ENCODE data around the gene BACE1-AS.
"Not testable (repeated sequence)": the region's sequence is repeated elsewhere in the genome, so short reads cannot be mapped to it uniquely, and the experiment has no call there.

BACE1-AS gene
- total RNA-seq: 1.3 to 18.5 (median 3.9) reads per million in 9 experiments

GRCh38 chr11:117290809-117291396 is at the start of gene BACE1-AS:
Gene BACE1-AS, plus strand, starts transcription at chr11:117291346.
- Mint-ChIP-seq H3K27ac (peak within 1 kb of the TSS; percentile 25 to 72), H3K9me3 (no peaks in the 10 kb centered on the region), H3K36me3 (ENCODE audit: insufficient read depth) (no peaks in the 10 kb centered on the region), H3K4me1 (ENCODE audit: low read depth in 2 of 2) (peaks cover 0 to 12% of the 10 kb centered on the region in 2 donors), H3K27me3 (no peaks in the 10 kb centered on the region), H3K4me3 (no peak within 1 kb of the TSS)
- no peak for DNase-seq
- no peak for ATAC-seq (replicated peaks)

- no peaks in the 10 kb centered on the region for H3K4me1 Mint-ChIP-seq (ENCODE audit: low read depth in 2 of 2)
- DNase-seq (no peak), ATAC-seq (replicated peaks) (no peak)
- no peak overlapping the region for H3K27ac Mint-ChIP-seq
- H3K9me3 Mint-ChIP-seq: no peaks in the 10 kb centered on the region
- peaks cover 62% of the 10 kb centered on the region for H3K36me3 Mint-ChIP-seq (ENCODE audit: insufficient read depth)
- no peaks in the 10 kb centered on the region for H3K27me3 Mint-ChIP-seq
- H3K4me3 Mint-ChIP-seq: no peak overlapping the region
These were observed 42.8 kb upstream of the BACE1-AS start for GRCh38 chr11:117248341-117248740.

- ATAC-seq (replicated peaks): no peak
- peaks cover 54% of the 10 kb centered on the region for H3K36me3 Mint-ChIP-seq (ENCODE audit: insufficient read depth)
- H3K4me3 Mint-ChIP-seq: no peak overlapping the region
- H3K27ac Mint-ChIP-seq: no peak overlapping the region
- H3K9me3 Mint-ChIP-seq: no peaks in the 10 kb centered on the region
- H3K4me1 Mint-ChIP-seq (ENCODE audit: low read depth in 2 of 2): no peaks in the 10 kb centered on the region
- no peak for DNase-seq
- H3K27me3 Mint-ChIP-seq: no peaks in the 10 kb centered on the region
These were observed 41.6 kb upstream of the BACE1-AS start for GRCh38 chr11:117249571-117249970.

GRCh38 chr11:117251506-117251905 is 39.6 kb upstream of the BACE1-AS start:
- no peak for ATAC-seq (replicated peaks)
- Mint-ChIP-seq H3K4me3 (no peak overlapping the region), H3K4me1 (ENCODE audit: low read depth in 2 of 2) (no peaks in the 10 kb centered on the region), H3K36me3 (ENCODE audit: insufficient read depth) (peaks cover 38% of the 10 kb centered on the region), H3K27ac (no peak overlapping the region), H3K27me3 (no peaks in the 10 kb centered on the region), H3K9me3 (no peaks in the 10 kb centered on the region)
- no peak for DNase-seq

- H3K4me1 Mint-ChIP-seq (ENCODE audit: low read depth in 2 of 2): no peaks in the 10 kb centered on the region
- peaks cover 4% of the 10 kb centered on the region for H3K36me3 Mint-ChIP-seq (ENCODE audit: insufficient read depth)
- no peak overlapping the region for H3K4me3 Mint-ChIP-seq
- no peak for DNase-seq
- ATAC-seq (replicated peaks): no peak
- H3K27ac Mint-ChIP-seq: peak overlapping the region in 1 of 2 donors; percentile 16
- no peaks in the 10 kb centered on the region for H3K27me3 Mint-ChIP-seq
- H3K9me3 Mint-ChIP-seq: no peaks in the 10 kb centered on the region
These were observed 35.2 kb upstream of the BACE1-AS start for GRCh38 chr11:117255966-117256365.

- no peak for DNase-seq
- Mint-ChIP-seq H3K27ac (no peak overlapping the region), H3K4me3 (no peak overlapping the region), H3K36me3 (ENCODE audit: insufficient read depth) (peaks cover 4% of the 10 kb centered on the region), H3K4me1 (ENCODE audit: low read depth in 2 of 2) (no peaks in the 10 kb centered on the region), H3K27me3 (no peaks in the 10 kb centered on the region), H3K9me3 (no peaks in the 10 kb centered on the region)
- ATAC-seq (replicated peaks): no peak
These were observed 34.6 kb upstream of the BACE1-AS start for GRCh38 chr11:117256573-117256972.

- H3K4me3 Mint-ChIP-seq: no peak overlapping the region
- ATAC-seq (replicated peaks) (no peak), DNase-seq (no peak)
- no peaks in the 10 kb centered on the region for H3K4me1 Mint-ChIP-seq (ENCODE audit: low read depth in 2 of 2)
- no peak overlapping the region for H3K27ac Mint-ChIP-seq
- no peaks in the 10 kb centered on the region for H3K27me3 Mint-ChIP-seq
- peaks cover 15% of the 10 kb centered on the region for H3K36me3 Mint-ChIP-seq (ENCODE audit: insufficient read depth)
- no peaks in the 10 kb centered on the region for H3K9me3 Mint-ChIP-seq
These were observed 32.6 kb upstream of the BACE1-AS start for GRCh38 chr11:117258576-117258975.

- Mint-ChIP-seq H3K4me3 (no peak overlapping the region), H3K27me3 (no peaks in the 10 kb centered on the region), H3K36me3 (ENCODE audit: insufficient read depth) (peaks cover 15% of the 10 kb centered on the region), H3K4me1 (ENCODE audit: low read depth in 2 of 2) (no peaks in the 10 kb centered on the region), H3K27ac (no peak overlapping the region), H3K9me3 (no peaks in the 10 kb centered on the region)
- DNase-seq (no peak), ATAC-seq (replicated peaks) (no peak)
These were observed 31.7 kb upstream of the BACE1-AS start for GRCh38 chr11:117259417-117259816.

GRCh38 chr11:117264624-117265323 is 26.4 kb upstream of the BACE1-AS start:
- H3K36me3 Mint-ChIP-seq (ENCODE audit: insufficient read depth): peaks cover 32% of the 10 kb centered on the region
- H3K27ac Mint-ChIP-seq: not testable (repeated sequence)

GRCh38 chr11:117265745-117266144 is 25.4 kb upstream of the BACE1-AS start:
- DNase-seq: no peak

More at GRCh38 chr11:117264624-117265323, 26.4 kb upstream of the BACE1-AS start:
- not testable (repeated sequence) for DNase-seq; H3K4me1 Mint-ChIP-seq (ENCODE audit: low read depth in 2 of 2); H3K4me3 Mint-ChIP-seq; H3K27me3 Mint-ChIP-seq; ATAC-seq (replicated peaks); H3K9me3 Mint-ChIP-seq

GRCh38 chr11:117269856-117270255 is 21.3 kb upstream of the BACE1-AS start:
- peaks cover 4 to 5% of the 10 kb centered on the region in 2 donors for H3K4me1 Mint-ChIP-seq (ENCODE audit: low read depth in 2 of 2)
- no peaks in the 10 kb centered on the region for H3K9me3 Mint-ChIP-seq
- ATAC-seq (replicated peaks): no peak
- H3K27me3 Mint-ChIP-seq: no peaks in the 10 kb centered on the region
- DNase-seq: no peak
- H3K36me3 Mint-ChIP-seq (ENCODE audit: insufficient read depth): peaks cover 15% of the 10 kb centered on the region
- H3K27ac Mint-ChIP-seq: no peak overlapping the region
- H3K4me3 Mint-ChIP-seq: no peak overlapping the region

More at GRCh38 chr11:117265745-117266144, 25.4 kb upstream of the BACE1-AS start:
- no peak for ATAC-seq (replicated peaks)
- Mint-ChIP-seq H3K27me3 (no peaks in the 10 kb centered on the region), H3K4me3 (no peak overlapping the region), H3K4me1 (ENCODE audit: low read depth in 2 of 2) (no peaks in the 10 kb centered on the region), H3K36me3 (ENCODE audit: insufficient read depth) (peaks cover 29% of the 10 kb centered on the region), H3K9me3 (no peaks in the 10 kb centered on the region), H3K27ac (no peak overlapping the region)

- Mint-ChIP-seq H3K36me3 (ENCODE audit: insufficient read depth) (peaks cover 9% of the 10 kb centered on the region), H3K27ac (peak overlapping the region in 1 of 2 donors; percentile 71), H3K4me3 (no peak overlapping the region), H3K4me1 (ENCODE audit: low read depth in 2 of 2) (peaks cover 10 to 15% of the 10 kb centered on the region in 2 donors), H3K9me3 (no peaks in the 10 kb centered on the region), H3K27me3 (no peaks in the 10 kb centered on the region)
- DNase-seq (no peak), ATAC-seq (replicated peaks) (no peak)
These were observed 19.9 kb upstream of the BACE1-AS start for GRCh38 chr11:117271208-117271607.

- H3K27me3 Mint-ChIP-seq; DNase-seq; ATAC-seq (replicated peaks); H3K4me3 Mint-ChIP-seq; H3K27ac Mint-ChIP-seq; H3K36me3 Mint-ChIP-seq (ENCODE audit: insufficient read depth); H3K9me3 Mint-ChIP-seq: not testable (repeated sequence)
- H3K4me1 Mint-ChIP-seq (ENCODE audit: low read depth in 2 of 2): peaks cover 10 to 15% of the 10 kb centered on the region in 2 donors
These were observed 19.0 kb upstream of the BACE1-AS start for GRCh38 chr11:117272175-117272574.
